ENCODE data around the gene TBXAS1. TPM values are rescaled to one million over a fixed set of nuclear protein-coding genes. Genes with fewer than 3 reads are reported as not detected.

Gene TBXAS1
- total and polyA plus RNA-seq, 2 experiments from 2014 or later: 1.3 TPM; not detected in 1

DNA sequence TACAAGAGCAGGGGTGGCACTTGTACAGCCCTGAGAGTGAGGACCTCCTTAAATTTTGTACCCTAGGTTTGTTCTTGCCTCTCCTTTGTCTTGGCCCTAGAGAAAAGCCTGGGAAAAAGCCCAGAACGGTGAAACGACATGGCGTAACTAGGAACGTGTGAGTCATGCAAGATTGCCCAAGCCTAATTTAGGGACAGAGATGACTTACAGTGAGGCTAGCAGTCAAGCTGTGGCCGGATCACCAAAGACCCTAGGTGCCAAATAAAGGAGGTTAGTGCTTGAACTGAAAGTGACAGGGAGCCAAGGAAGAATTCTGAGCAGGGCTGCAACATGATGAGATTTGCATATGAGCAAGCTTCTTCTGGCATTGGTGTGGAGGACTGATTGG is 25.1 kb downstream of the TBXAS1 start (continued):
- no peak for TF ChIP-seq EZH2 (IDR thresholded peaks at IDR 0.05; ENCODE audit: low read depth, unreplicated experiment)
- TF ChIP-seq, protein P1, sequence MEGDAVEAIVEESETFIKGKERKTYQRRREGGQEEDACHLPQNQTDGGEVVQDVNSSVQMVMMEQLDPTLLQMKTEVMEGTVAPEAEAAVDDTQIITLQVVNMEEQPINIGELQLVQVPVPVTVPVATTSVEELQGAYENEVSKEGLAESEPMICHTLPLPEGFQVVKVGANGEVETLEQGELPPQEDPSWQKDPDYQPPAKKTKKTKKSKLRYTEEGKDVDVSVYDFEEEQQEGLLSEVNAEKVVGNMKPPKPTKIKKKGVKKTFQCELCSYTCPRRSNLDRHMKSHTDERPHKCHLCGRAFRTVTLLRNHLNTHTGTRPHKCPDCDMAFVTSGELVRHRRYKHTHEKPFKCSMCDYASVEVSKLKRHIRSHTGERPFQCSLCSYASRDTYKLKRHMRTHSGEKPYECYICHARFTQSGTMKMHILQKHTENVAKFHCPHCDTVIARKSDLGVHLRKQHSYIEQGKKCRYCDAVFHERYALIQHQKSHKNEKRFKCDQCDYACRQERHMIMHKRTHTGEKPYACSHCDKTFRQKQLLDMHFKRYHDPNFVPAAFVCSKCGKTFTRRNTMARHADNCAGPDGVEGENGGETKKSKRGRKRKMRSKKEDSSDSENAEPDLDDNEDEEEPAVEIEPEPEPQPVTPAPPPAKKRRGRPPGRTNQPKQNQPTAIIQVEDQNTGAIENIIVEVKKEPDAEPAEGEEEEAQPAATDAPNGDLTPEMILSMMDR (conservative IDR thresholded peaks at IDR 0.05; ENCODE audit: low read depth in 2 of 2): no peak
- no peak for TF ChIP-seq STAT1 (IDR thresholded peaks at IDR 0.05; ENCODE audit: unreplicated experiment)

GRCh38 chr7:139854803-139855497 is 25.9 kb downstream of the TBXAS1 start:
- no peak overlapping the region for H3K4me3 ChIP-seq
- TF ChIP-seq NANOG (IDR thresholded peaks at IDR 0.05; ENCODE audit: borderline replicate concordance) (no peak), CREB1 (CRISPR knock-in tag; IDR thresholded peaks at IDR 0.05; ENCODE audit: low read depth) (no peak), ZNF462 (CRISPR knock-in tag; IDR thresholded peaks at IDR 0.05) (no peak), ZNF331 (CRISPR knock-in tag; IDR thresholded peaks at IDR 0.05; ENCODE audit: low read depth) (no peak), JUNB (IDR thresholded peaks at IDR 0.05; ENCODE audit: unreplicated experiment) (no peak)
- no peaks in the 10 kb centered on the region; the same call in 1 of the 2 replicates for H3K4me1 ChIP-seq (ENCODE audit: insufficient read depth)
- no peaks in the 10 kb centered on the region for H4K20me1 ChIP-seq (replicated peaks; ENCODE audit: insufficient read depth)
- 0 out of 2 replicates have a peak overlapping the region, but pooled peaks have one; percentile 58 for H2AFZ ChIP-seq
- ATAC-seq (no peak), DNase-seq (ENCODE audit: low spot score) (no peak)
- Mint-ChIP-seq H3K9me3 (no peaks in the 10 kb centered on the region), H3K27ac (no peak overlapping the region), H3K4me1 (peaks cover 8% of the 10 kb centered on the region), H3K27me3 (ENCODE audit: insufficient read depth, low read depth, poor library complexity) (no peaks in the 10 kb centered on the region), H3K36me3 (ENCODE audit: low read depth) (no peaks in the 10 kb centered on the region), H3K4me3 (no peak overlapping the region)
- H3K4me2 ChIP-seq: no peak overlapping the region
- H3K27me3 ChIP-seq (ENCODE audit: insufficient read depth): no peaks in the 10 kb centered on the region
- H3F3A ChIP-seq (replicated peaks; ENCODE audit: low read depth): no peaks in the 10 kb centered on the region
- H3K9me2 ChIP-seq (ENCODE audit: insufficient read depth): no peaks in the 10 kb centered on the region
- H3K36me3 ChIP-seq (ENCODE audit: insufficient read depth): no peaks in the 10 kb centered on the region
- H3K27ac ChIP-seq (ENCODE audit: low read depth): no peak overlapping the region
- H3K79me2 ChIP-seq (replicated peaks; ENCODE audit: insufficient read depth): no peaks in the 10 kb centered on the region
